SW480 (cell line): ENCODE data around the gene NANP.
"Not testable (repeated sequence)": the region's sequence is repeated elsewhere in the genome, so short reads cannot be mapped to it uniquely, and the experiment has no call there.

Experiments
- DNase-seq: peaks from one replicate; pipeline ENCODE4 v3.0.0-alpha.2; 2016; ENCODE audit warnings: low spot score

Gene NANP

GRCh38 chr20:25606094-25606695 lies 17.6 kb downstream of the NANP start:
- DNase-seq: no peak

- no peak for DNase-seq
Measured at GRCh38 chr20:25605148-25605547, 18.7 kb downstream of the NANP start.

- DNase-seq: no peak
Measured at GRCh38 chr20:25604611-25605010, 19.2 kb downstream of the NANP start.

- DNase-seq: not testable (repeated sequence)
Measured at GRCh38 chr20:25602914-25603309, 20.9 kb downstream of the NANP start.

DNA sequence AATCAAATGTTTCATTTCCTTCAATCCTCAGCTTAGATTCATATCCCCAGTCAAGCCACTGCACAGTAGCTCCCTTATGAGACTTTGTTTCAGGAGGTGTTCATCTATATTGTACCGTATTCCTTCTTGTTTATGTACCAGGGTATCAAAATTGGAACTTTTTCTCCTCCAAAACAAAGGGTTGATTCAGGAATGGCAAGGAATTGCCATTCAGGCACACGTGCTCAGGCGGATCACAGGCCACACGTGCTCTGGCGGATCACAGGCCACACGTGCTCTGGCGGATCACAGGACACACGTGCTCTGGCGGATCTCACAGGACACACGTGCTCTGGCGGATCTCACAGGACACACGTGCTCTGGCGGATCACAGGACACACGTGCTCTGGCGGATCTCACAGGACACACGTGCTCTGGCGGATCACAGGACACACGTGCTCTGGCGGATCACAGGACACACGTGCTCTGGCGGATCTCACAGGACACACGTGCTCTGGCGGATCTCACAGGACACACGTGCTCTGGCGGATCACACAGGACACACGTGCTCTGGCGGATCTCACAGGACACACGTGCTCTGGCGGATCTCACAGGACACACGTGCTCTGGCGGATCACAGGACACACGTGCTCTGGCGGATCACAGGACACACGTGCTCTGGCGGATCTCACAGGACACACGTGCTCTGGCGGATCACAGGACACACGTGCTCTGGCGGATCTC lies 21.5 kb downstream of the NANP start:
- not testable (repeated sequence) for DNase-seq

DNA sequence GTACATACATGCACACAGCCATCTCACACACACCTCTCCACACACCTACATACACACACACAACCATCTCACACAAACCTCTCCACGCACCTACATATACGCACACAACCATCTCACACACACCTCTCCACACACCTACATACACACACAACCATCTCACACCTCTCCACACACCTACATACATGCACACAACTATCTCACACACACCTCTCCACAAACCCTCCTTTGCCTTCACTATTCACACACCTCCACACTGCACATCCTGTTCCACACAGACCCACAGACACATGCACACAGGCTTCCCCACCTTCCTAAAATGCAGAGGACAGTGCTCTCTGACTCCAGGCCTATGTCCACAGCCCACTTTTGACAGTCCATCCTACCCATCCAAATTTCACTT lies 22.2 kb downstream of the NANP start:
- DNase-seq: no peak

DNA sequence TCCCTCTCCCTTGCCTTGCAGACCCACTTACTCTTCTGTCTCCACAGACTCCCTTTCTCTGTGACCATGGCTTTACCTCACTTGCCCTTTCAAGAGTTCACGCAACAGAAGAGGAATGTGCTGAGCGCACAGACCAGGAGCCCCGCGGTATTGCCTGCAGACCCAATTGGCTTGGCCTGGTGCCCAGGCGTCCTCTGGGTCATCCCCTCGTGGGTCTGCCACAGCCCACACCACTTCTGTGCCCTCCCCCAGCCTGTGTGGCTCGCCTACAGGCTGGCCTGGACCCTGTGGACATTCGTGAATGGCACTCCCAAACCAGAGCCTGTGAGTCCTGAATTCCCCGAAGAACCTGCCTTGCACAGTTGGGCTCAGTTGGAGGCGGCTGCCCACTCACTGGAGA lies 23.2 kb downstream of the NANP start:
- no peak for DNase-seq

DNA sequence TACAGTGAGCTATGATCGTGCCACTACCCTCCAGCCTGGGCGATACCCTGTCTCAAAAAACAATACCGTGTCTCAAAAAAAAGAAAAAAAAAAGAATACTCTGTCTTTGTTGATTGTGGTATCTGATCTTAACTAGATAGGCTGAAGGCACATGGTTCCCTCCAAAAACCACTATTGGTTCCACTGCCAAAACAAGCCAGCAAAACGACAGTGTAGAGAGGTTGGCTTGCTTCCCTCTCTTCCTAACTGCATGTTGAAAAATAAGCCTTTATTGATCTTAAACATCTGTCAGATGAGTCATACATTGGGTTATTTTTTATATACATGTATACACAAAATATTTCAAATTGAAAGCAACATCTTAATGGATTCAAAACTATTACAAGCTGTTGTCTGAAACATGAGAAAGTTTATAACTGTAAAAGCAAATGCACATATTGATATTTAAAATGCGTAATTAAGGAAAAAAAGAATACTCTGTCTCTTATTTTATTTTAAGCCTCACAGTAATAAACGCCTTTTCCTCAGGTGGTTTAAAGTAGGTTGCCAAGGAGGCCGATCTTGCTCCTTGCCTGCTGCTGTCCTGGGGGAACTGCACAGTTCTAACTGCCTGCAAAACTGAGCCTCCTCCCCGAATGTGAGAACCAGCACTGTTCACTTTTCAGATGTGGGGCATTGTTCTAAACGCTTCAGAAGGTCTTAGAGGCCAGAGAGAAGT lies 31.5 kb downstream of the NANP start:
- DNase-seq: no peak

GRCh38 chr20:25590778-25591177 lies 33.0 kb downstream of the NANP start:
- DNase-seq: not testable (repeated sequence)

DNA sequence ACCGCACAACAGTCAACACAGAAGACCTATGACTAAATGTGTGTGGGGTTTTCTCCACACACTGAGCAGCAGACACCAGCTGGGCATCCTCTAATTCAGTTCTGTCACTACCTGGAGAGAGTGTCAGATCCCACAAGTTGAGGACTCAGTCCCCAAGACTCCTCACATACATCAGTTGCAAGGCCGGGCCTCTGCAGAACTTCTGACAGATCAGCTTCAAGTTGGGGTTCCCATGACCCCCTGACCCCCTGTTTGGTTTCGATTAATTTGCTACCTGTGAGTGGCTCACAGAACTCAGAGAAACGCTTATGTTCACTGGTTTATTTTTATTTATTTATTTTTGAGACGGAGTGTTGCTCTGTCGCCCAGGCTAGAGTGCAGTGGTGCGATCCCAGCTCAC lies 35.3 kb downstream of the NANP start:
- no peak for DNase-seq

GRCh38 chr20:25587536-25587935 lies 36.3 kb downstream of the NANP start:
- DNase-seq: no peak

DNA sequence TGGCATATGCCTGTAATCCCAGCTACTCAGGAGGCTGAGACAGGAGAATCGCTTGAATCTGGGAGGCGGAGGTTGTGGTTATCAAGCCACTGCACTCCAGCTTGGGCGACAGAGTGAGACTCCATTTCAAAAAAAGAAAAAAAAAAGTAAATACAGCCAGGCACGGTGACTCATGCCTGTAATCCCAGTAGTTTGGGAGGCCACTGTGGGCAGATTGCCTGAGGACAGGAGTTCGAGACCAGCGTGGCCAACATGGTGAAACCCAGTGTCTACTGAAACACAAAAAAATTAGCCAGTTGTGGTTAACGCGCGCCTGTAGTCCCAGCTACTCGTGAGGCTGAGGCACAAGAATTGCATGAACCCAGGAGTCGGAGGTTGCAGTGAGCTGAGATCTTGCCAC lies 36.9 kb downstream of the NANP start:
- DNase-seq: no peak

- DNase-seq: peak; percentile 64
Measured at GRCh38 chr20:25584905-25585704, 38.7 kb downstream of the NANP start, which contains the start of gene NINL. Gene NINL, minus strand, starts transcription at chr20:25585531. Its CDS starts 58,944 bp downstream, at chr20:25526587.

- not testable (repeated sequence) for DNase-seq
Measured at GRCh38 chr20:25583607-25584006, 40.2 kb downstream of the NANP start.

- no peak for DNase-seq
Measured at GRCh38 chr20:25580711-25581110, 43.1 kb downstream of the NANP start.

DNA sequence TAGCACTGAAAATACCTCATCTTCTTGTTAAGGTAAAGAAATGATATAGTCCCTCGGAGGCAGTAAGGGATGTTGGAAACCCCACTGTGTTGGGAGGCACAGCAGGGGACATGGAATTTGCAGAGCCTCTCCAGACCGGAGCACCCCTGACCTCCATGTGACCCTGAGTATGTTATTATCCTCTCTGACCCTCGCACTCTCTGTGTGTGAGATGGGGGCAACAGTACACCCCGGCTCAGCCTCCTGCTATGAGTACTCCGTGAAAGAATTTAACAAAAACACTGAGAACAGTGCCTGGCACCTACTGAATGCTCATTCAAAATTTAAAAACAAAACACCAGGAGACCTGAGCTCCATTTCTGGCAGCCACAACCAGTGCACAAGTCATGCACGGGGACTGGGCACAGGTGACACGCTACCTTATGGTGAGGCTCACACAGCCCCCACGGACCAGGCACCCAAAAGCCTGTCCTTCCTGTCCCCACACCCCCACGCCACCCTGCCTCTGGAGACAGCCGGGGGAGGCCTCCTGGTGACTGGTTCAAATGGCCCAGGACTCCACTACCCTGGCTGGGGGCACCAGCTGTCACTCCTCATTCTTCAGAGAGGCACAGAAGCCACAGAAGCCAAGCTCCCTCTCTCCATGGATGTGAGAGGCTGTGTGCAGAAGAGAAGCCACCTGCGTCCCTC lies 44.6 kb downstream of the NANP start:
- DNase-seq: no peak

GRCh38 chr20:25576783-25577530 lies 46.9 kb downstream of the NANP start:
- DNase-seq: no peak

DNA sequence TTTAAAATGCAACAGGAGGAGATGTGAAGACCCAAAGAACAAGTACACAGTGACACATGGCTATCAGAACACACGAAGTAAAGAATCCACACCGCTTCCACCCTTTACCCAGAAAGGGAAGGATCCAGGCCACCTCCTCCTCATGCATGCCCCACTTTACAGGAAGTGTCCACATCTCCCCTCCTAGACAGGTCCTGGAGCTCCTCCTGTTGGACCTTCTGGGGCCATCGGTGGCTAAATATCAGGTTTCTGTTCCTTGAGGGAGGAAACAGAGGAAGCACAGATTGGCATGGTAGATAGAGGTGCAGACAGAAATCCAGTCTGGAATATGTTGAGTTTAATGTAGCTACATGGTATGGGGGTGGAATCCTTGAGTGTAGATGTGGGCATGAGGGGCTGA lies 49.4 kb downstream of the NANP start:
- DNase-seq: no peak

- no peak for DNase-seq
Measured at GRCh38 chr20:25573288-25574251, 50.2 kb downstream of the NANP start.

DNA sequence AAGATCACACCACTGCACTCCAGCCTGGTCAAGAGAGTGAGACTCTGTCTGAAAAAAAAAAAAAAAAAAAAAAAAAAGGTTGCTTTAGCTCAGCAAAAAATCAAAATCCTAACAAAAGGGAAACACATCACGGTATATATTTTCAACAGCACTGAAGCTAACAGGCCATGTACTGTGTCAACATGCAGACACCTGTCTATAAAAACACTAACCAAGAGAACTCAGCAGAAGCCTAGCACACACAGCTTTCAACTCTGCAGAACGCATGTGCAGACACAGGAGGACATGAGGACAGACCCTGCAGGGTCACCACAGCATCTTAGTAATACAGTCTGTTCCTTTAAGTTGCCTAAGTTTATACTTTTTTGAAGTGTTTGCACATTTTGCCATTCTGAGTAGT lies 52.0 kb downstream of the NANP start:
- DNase-seq: no peak
